HG03280 (cell line): Measurements from ENCODE around the gene CCN6.
"Not testable (repeated sequence)": the region's sequence is repeated elsewhere in the genome, so short reads cannot be mapped to it uniquely, and the experiment has no call there.

Experiments
- ATAC-seq: cut with Tn5 transposase; IDR thresholded peaks from one replicate; pipeline ENCODE4 v1.9.1; 2021; ENCODE audit warnings: mild to moderate bottlenecking, moderate library complexity; ENCODE audit not compliant: unreplicated experiment

The CCN6 gene

GRCh38 chr6:112029045-112029822 lies 24.7 kb upstream of the CCN6 start:
- peak; percentile 72 for ATAC-seq

GRCh38 chr6:112030206-112030960 lies 23.5 kb upstream of the CCN6 start:
- ATAC-seq = no peak

GRCh38 chr6:112030961-112031660 lies 22.8 kb upstream of the CCN6 start:
- no peak for ATAC-seq

GRCh38 chr6:112031960-112032359 lies 21.9 kb upstream of the CCN6 start:
- no peak for ATAC-seq

- no peak for ATAC-seq
Observed at GRCh38 chr6:112032728-112033127, 21.2 kb upstream of the CCN6 start.

- no peak for ATAC-seq
Observed at GRCh38 chr6:112033791-112034615, 19.9 kb upstream of the CCN6 start.

GRCh38 chr6:112034616-112034995 lies 19.3 kb upstream of the CCN6 start:
- no peak for ATAC-seq

- no peak for ATAC-seq
Observed at GRCh38 chr6:112036088-112036637, 17.7 kb upstream of the CCN6 start.

- ATAC-seq = no peak
Observed at GRCh38 chr6:112037783-112038216, 16.1 kb upstream of the CCN6 start.

- no peak for ATAC-seq
Observed at GRCh38 chr6:112038268-112038667, 15.6 kb upstream of the CCN6 start.

- no peak for ATAC-seq
Observed at GRCh38 chr6:112038756-112039430, 15.0 kb upstream of the CCN6 start.

- ATAC-seq = no peak
Observed at GRCh38 chr6:112039431-112039770, 14.5 kb upstream of the CCN6 start.

GRCh38 chr6:112040956-112041355 lies 12.9 kb upstream of the CCN6 start:
- ATAC-seq = no peak

GRCh38 chr6:112041535-112041934 lies 12.4 kb upstream of the CCN6 start:
- no peak for ATAC-seq

GRCh38 chr6:112043032-112044007 lies 10.6 kb upstream of the CCN6 start:
- ATAC-seq = peak; percentile 81

- no peak for ATAC-seq
Observed at GRCh38 chr6:112044196-112044595, 9.7 kb upstream of the CCN6 start.

GRCh38 chr6:112044856-112045255 lies 9.0 kb upstream of the CCN6 start:
- ATAC-seq = no peak

- ATAC-seq = not testable (repeated sequence)
Observed at GRCh38 chr6:112047523-112047922, 6.4 kb upstream of the CCN6 start.
